Liver (tissue), 9 donors: Measurements from ENCODE around the gene ISG15. TPM values are rescaled to one million over a fixed set of nuclear protein-coding genes. Genes with fewer than 3 reads are reported as not detected.

ENCODE experiments used
- DNase-seq: peaks from one replicate; pipeline ENCODE4 v3.0.0-alpha.2; 2017; ENCODE audit warnings: low spot score
- H3K27ac ChIP-seq, 2 donors: one replicate each; pipeline ENCODE4 v1.7.0; 2013; ENCODE audit warnings: inconsistent platforms in 2 of 2, low read length in 2 of 2, control low read depth in 1 of 2, low read depth in 1 of 2, mild to moderate bottlenecking in 1 of 2
- H3K27me3 ChIP-seq, 4 donors: one replicate each; pipeline versions ENCODE4 v1.6.1 to v1.7.0; 2013; ENCODE audit warnings: low read length in 3 of 4, inconsistent platforms in 1 of 4, mild to moderate bottlenecking in 1 of 4, moderate library complexity in 1 of 4; ENCODE audit not compliant: control insufficient read depth in 4 of 4, insufficient read depth in 4 of 4
- H3K36me3 ChIP-seq, 4 donors: one replicate each; pipeline versions ENCODE4 v1.6.1 to v1.7.0; 2013; ENCODE audit warnings: low read length in 3 of 4, mild to moderate bottlenecking in 3 of 4, low read depth in 1 of 4, moderate library complexity in 1 of 4; ENCODE audit not compliant: control insufficient read depth in 4 of 4, insufficient read depth in 3 of 4
- H3K4me1 ChIP-seq, 4 donors: one replicate each; pipeline versions ENCODE4 v1.6.1 to v1.7.0; 2013; ENCODE audit warnings: low read length in 3 of 4, mild to moderate bottlenecking in 3 of 4, moderate library complexity in 1 of 4; ENCODE audit not compliant: control insufficient read depth in 4 of 4, insufficient read depth in 4 of 4
- H3K4me3 ChIP-seq, 3 donors: one replicate each; pipeline versions ENCODE4 v1.6.1 to v1.7.0; 2013; ENCODE audit warnings: low read length in 3 of 3, control low read depth in 1 of 3, low read depth in 1 of 3, mild to moderate bottlenecking in 1 of 3
- H3K9ac ChIP-seq, 2 donors: one replicate each; pipeline ENCODE4 v1.7.0; 2013; ENCODE audit warnings: low read length in 2 of 2, mild to moderate bottlenecking in 2 of 2, moderate library complexity in 2 of 2, control low read depth in 1 of 2, low read depth in 1 of 2
- H3K9me3 ChIP-seq, 4 donors: one replicate each; pipeline versions ENCODE4 v1.6.1 to v1.7.0; 2013; ENCODE audit warnings: low read length in 3 of 4; ENCODE audit not compliant: control insufficient read depth in 4 of 4
- EGR1 ChIP-seq, 2 donors: IDR thresholded peaks; 2 replicates each; pipeline ENCODE4 v1.6.1; 2016 to 2018; ENCODE audit warnings: antibody characterized with exemption in 2 of 2, low read depth in 2 of 2
- FOXA1 ChIP-seq: IDR thresholded peaks from 2 replicates; pipeline ENCODE4 v1.6.1; 2016; ENCODE audit warnings: antibody characterized with exemption
- FOXA2 ChIP-seq: IDR thresholded peaks from 2 replicates; pipeline ENCODE4 v1.6.1; 2016; ENCODE audit warnings: antibody characterized with exemption
- GABPA ChIP-seq, 2 donors: IDR thresholded peaks in 1 of 2; conservative IDR thresholded peaks in 1 of 2; 2 replicates each; pipeline ENCODE4 v1.6.1; 2016; ENCODE audit warnings: antibody characterized with exemption in 2 of 2, mild to moderate bottlenecking in 1 of 2, moderate library complexity in 1 of 2
- HNF4A ChIP-seq, 2 donors: conservative IDR thresholded peaks; 2 replicates each; pipeline ENCODE4 v1.6.1; 2016; ENCODE audit warnings: antibody characterized with exemption in 2 of 2, mild to moderate bottlenecking in 2 of 2
- HNF4G ChIP-seq: IDR thresholded peaks from 2 replicates; pipeline ENCODE4 v1.6.1; 2016; ENCODE audit warnings: antibody characterized with exemption
- JUND ChIP-seq, 2 donors: IDR thresholded peaks; 2 replicates each; pipeline ENCODE4 v1.6.1; 2016; ENCODE audit warnings: antibody characterized with exemption in 2 of 2
- NR2F2 ChIP-seq: IDR thresholded peaks from 2 replicates; pipeline ENCODE4 v1.6.1; 2016; ENCODE audit warnings: antibody characterized with exemption
- RAD21 ChIP-seq, 2 donors: IDR thresholded peaks; 2 replicates each; pipeline ENCODE4 v1.6.1; 2016; ENCODE audit warnings: antibody characterized with exemption in 2 of 2, mild to moderate bottlenecking in 2 of 2
- RXRA ChIP-seq, 2 donors: IDR thresholded peaks; 2 replicates each; pipeline ENCODE4 v1.6.1; 2017 to 2018; ENCODE audit warnings: antibody characterized with exemption in 2 of 2, mild to moderate bottlenecking in 1 of 2
- SP1 ChIP-seq: IDR thresholded peaks from 2 replicates; pipeline ENCODE4 v1.6.1; 2018; ENCODE audit warnings: antibody characterized with exemption, mild to moderate bottlenecking
- TAF1 ChIP-seq: conservative IDR thresholded peaks from 2 replicates; pipeline ENCODE4 v1.6.1; 2016; ENCODE audit warnings: antibody characterized with exemption, mild to moderate bottlenecking
- YY1 ChIP-seq: IDR thresholded peaks from 2 replicates; pipeline ENCODE4 v1.6.1; 2016; ENCODE audit warnings: antibody characterized with exemption, mild to moderate bottlenecking
- WGBS: extraction: QIAGEN DNeasy Blood & Tissue Kit; methylation state at CpG from one replicate; pipeline ENCODE4 v1.1.7; 2013; 5-methylcytosine and 5-hydroxymethylcytosine counted together
- polyA plus RNA-seq, 2 donors: library from polyadenylated mRNA; stranded (reverse) in 1 of 2; unstranded in 1 of 2; fragments of 200-250 nt in 1 of 2; fragments of >200 nt in 1 of 2; fragmentation: Nextera tagmentation in 1 of 2; extraction: Ambion mirVana in 1 of 2; gene quantifications; one replicate each; pipeline versions ENCODE4 v1.2.1 to v1.2.3, GENCODE V29; 2013 to 2015
- total RNA-seq, 2 donors: library from RNA; depleted of rRNA; stranded (reverse); fragments of >200 nt; gene quantifications; one replicate each; pipeline ENCODE4 v1.2.3, GENCODE V29; 2014
- TF ChIP-seq, protein P1 (sequence below): fragments of 150-350 bp; IDR thresholded peaks from 2 replicates; pipeline ENCODE4 v1.5.1; 2017; ENCODE audit warnings: improper control_type of control experiment, low read depth, low read length; ENCODE audit not compliant: missing input control
- TF ChIP-seq, protein P2 (sequence below): IDR thresholded peaks from 2 replicates; pipeline ENCODE4 v1.6.1; 2016; ENCODE audit warnings: antibody characterized with exemption
- TF ChIP-seq, protein P3 (sequence below): IDR thresholded peaks from 2 replicates; pipeline ENCODE4 v1.6.1; 2016; ENCODE audit warnings: antibody characterized with exemption
- TF ChIP-seq, protein P4 (sequence below): IDR thresholded peaks from 2 replicates; pipeline ENCODE4 v1.6.1; 2016; ENCODE audit warnings: antibody characterized with exemption, mild to moderate bottlenecking
- TF ChIP-seq, protein P5 (sequence below): IDR thresholded peaks from 2 replicates; pipeline ENCODE4 v1.6.1; 2016; ENCODE audit warnings: antibody characterized with exemption
- donor health status: healthy.
- donor health status: healthy.
- donor health status: healthy.
- donor health status: healthy.
- donor health status: healthy.

The ISG15 gene
- total and polyA plus RNA-seq, 4 donors = 9.3 to 89.4 (median 56.5) TPM

DNA sequence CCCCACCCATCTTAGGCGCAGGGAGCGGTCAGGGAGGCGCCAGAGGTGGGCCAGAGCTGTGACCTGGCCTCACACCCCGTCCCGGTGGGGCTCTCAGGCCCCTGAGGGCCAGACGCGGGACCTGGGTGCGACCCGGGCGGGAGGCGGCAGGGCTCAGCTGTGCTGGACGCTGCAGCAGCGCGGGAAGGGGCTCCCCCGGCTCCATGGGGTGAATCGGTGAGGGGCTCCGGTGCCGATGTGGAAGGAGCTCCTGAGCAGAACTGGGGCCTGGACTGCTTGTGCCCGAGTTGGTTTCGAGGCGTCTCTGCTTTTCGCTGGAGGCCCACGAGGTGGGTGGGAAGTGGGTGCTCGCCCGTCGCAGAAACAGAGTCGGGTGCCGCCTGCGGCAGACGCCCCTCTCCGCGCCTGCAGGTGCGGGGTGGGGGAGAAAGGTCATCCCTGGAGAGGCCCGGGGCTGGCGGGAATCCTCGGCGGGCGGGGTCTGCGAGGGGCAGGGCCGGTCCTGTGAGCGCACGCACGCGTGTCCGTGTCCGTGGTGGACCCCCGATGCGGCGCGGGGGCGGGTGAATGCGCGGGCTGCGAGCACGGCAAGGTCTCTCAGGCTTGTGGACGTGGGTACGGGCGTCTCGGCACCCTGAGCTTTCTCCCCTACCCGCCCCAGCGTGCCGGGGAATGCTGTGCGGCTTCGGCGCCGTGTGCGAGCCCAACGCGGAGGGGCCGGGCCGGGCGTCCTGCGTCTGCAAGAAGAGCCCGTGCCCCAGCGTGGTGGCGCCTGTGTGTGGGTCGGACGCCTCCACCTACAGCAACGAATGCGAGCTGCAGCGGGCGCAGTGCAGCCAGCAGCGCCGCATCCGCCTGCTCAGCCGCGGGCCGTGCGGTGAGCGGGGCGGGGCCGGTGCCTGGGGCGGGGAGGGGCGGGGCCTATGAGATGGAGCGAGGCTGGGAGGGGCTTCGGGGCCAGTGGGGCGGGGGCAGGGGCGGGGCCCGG is 27.0 kb downstream of the ISG15 start:
- Histone ChIP-seq H3K36me3 (peaks cover 0 to 8% (median 4%) of the 10 kb centered on the region in 4 donors), H3K9me3 (no peaks in the 10 kb centered on the region), H3K4me3 (peak overlapping the region in 1 of 3 donors; percentile 38), H3K9ac (no peak overlapping the region), H3K4me1 (peaks cover 8 to 13% (median 10%) of the 10 kb centered on the region in 4 donors), H3K27me3 (peaks cover 0 to 3% (median 0%) of the 10 kb centered on the region in 4 donors), H3K27ac (no peak overlapping the region)
- peak; percentile 78 for DNase-seq
- 9% methylated on average over 99 of the region's 99 CpGs for WGBS
- TF ChIP-seq RXRA (IDR thresholded peaks at IDR 0.05) = no peak
- TF ChIP-seq, protein P1, sequence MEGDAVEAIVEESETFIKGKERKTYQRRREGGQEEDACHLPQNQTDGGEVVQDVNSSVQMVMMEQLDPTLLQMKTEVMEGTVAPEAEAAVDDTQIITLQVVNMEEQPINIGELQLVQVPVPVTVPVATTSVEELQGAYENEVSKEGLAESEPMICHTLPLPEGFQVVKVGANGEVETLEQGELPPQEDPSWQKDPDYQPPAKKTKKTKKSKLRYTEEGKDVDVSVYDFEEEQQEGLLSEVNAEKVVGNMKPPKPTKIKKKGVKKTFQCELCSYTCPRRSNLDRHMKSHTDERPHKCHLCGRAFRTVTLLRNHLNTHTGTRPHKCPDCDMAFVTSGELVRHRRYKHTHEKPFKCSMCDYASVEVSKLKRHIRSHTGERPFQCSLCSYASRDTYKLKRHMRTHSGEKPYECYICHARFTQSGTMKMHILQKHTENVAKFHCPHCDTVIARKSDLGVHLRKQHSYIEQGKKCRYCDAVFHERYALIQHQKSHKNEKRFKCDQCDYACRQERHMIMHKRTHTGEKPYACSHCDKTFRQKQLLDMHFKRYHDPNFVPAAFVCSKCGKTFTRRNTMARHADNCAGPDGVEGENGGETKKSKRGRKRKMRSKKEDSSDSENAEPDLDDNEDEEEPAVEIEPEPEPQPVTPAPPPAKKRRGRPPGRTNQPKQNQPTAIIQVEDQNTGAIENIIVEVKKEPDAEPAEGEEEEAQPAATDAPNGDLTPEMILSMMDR = peak; percentile 10

DNA sequence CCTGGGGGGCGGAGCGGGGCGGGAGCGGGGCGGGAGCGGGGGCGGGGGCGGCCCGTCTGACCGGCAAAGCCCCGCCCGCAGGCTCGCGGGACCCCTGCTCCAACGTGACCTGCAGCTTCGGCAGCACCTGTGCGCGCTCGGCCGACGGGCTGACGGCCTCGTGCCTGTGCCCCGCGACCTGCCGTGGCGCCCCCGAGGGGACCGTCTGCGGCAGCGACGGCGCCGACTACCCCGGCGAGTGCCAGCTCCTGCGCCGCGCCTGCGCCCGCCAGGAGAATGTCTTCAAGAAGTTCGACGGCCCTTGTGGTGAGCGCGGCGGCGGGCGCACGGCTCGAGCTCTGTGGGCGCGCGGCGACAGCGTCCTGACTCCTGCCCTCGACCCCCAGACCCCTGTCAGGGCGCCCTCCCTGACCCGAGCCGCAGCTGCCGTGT is 27.8 kb downstream of the ISG15 start:
- no peaks in the 10 kb centered on the region for H3K9me3 ChIP-seq
- 75% methylated on average over 56 of the region's 60 CpGs for WGBS
- peaks cover 8 to 13% (median 10%) of the 10 kb centered on the region in 4 donors for H3K4me1 ChIP-seq
- H3K27me3 ChIP-seq = peaks cover 0 to 3% (median 0%) of the 10 kb centered on the region in 4 donors
- H3K36me3 ChIP-seq = peaks cover 0 to 16% (median 4%) of the 10 kb centered on the region in 4 donors
- no peak overlapping the region for H3K27ac ChIP-seq
- H3K9ac ChIP-seq = no peak overlapping the region
- no peak overlapping the region for H3K4me3 ChIP-seq
- no peak for DNase-seq
- no peak for TF ChIP-seq FOXA1
- no peak for TF ChIP-seq SP1
- TF ChIP-seq, protein P1 = no peak
- no peak for TF ChIP-seq FOXA2
- TF ChIP-seq HNF4G = no peak
- no peak for TF ChIP-seq YY1
- TF ChIP-seq TAF1 = no peak
- TF ChIP-seq, protein P2, sequence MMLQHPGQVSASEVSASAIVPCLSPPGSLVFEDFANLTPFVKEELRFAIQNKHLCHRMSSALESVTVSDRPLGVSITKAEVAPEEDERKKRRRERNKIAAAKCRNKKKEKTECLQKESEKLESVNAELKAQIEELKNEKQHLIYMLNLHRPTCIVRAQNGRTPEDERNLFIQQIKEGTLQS = no peak
- no peak for TF ChIP-seq RAD21 (IDR thresholded peaks at IDR 0.05)
- no peak for TF ChIP-seq GABPA (IDR thresholded peaks at IDR 0.05 in 1 of 2, conservative IDR thresholded peaks at IDR 0.05 in 1 of 2)
- TF ChIP-seq EGR1 (IDR thresholded peaks at IDR 0.05; ENCODE audit: low read depth in 2 of 2) = no peak
- no peak for TF ChIP-seq HNF4A (conservative IDR thresholded peaks at IDR 0.05)
- no peak for TF ChIP-seq NR2F2
- TF ChIP-seq JUND (IDR thresholded peaks at IDR 0.05) = no peak
- no peak for TF ChIP-seq RXRA (IDR thresholded peaks at IDR 0.05)
- TF ChIP-seq, protein P3, sequence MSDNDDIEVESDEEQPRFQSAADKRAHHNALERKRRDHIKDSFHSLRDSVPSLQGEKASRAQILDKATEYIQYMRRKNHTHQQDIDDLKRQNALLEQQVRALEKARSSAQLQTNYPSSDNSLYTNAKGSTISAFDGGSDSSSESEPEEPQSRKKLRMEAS = no peak
- TF ChIP-seq, protein P4, sequence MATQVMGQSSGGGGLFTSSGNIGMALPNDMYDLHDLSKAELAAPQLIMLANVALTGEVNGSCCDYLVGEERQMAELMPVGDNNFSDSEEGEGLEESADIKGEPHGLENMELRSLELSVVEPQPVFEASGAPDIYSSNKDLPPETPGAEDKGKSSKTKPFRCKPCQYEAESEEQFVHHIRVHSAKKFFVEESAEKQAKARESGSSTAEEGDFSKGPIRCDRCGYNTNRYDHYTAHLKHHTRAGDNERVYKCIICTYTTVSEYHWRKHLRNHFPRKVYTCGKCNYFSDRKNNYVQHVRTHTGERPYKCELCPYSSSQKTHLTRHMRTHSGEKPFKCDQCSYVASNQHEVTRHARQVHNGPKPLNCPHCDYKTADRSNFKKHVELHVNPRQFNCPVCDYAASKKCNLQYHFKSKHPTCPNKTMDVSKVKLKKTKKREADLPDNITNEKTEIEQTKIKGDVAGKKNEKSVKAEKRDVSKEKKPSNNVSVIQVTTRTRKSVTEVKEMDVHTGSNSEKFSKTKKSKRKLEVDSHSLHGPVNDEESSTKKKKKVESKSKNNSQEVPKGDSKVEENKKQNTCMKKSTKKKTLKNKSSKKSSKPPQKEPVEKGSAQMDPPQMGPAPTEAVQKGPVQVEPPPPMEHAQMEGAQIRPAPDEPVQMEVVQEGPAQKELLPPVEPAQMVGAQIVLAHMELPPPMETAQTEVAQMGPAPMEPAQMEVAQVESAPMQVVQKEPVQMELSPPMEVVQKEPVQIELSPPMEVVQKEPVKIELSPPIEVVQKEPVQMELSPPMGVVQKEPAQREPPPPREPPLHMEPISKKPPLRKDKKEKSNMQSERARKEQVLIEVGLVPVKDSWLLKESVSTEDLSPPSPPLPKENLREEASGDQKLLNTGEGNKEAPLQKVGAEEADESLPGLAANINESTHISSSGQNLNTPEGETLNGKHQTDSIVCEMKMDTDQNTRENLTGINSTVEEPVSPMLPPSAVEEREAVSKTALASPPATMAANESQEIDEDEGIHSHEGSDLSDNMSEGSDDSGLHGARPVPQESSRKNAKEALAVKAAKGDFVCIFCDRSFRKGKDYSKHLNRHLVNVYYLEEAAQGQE = no peak
- TF ChIP-seq, protein P5, sequence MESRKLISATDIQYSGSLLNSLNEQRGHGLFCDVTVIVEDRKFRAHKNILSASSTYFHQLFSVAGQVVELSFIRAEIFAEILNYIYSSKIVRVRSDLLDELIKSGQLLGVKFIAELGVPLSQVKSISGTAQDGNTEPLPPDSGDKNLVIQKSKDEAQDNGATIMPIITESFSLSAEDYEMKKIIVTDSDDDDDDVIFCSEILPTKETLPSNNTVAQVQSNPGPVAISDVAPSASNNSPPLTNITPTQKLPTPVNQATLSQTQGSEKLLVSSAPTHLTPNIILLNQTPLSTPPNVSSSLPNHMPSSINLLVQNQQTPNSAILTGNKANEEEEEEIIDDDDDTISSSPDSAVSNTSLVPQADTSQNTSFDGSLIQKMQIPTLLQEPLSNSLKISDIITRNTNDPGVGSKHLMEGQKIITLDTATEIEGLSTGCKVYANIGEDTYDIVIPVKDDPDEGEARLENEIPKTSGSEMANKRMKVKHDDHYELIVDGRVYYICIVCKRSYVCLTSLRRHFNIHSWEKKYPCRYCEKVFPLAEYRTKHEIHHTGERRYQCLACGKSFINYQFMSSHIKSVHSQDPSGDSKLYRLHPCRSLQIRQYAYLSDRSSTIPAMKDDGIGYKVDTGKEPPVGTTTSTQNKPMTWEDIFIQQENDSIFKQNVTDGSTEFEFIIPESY = no peak
